Smooth muscle cell (in vitro differentiated cells): ENCODE data around the gene HTRA2. TPM values are rescaled to one million over a fixed set of nuclear protein-coding genes. Genes with fewer than 3 reads are reported as not detected.
A peak's percentile ranks its signal among the peaks of the same experiment; 100 is the strongest.

Source experiments
- DNase-seq: peaks from one replicate; lab custom pipeline; 2025; ENCODE audit not compliant: unreplicated experiment; lab: John Stamatoyannopoulos, UW
- H2AFZ ChIP-seq: fragments of 200-600 bp; sonication (generic); 2 replicates; pipeline ENCODE4 v1.6.0; 2016; ENCODE audit warnings: antibody characterized with exemption, low read depth, mild to moderate bottlenecking
- H3F3A ChIP-seq: fragments of 200-600 bp; sonication (generic); 2 replicates; pipeline ENCODE4 v1.6.0; 2017; ENCODE audit warnings: antibody characterized with exemption, low read depth
- H3K27ac ChIP-seq: fragments of 200-600 bp; sonication (generic); 2 replicates; pipeline ENCODE4 v1.5.1; 2016; ENCODE audit warnings: low read depth, mild to moderate bottlenecking
- H3K27me3 ChIP-seq: fragments of 200-600 bp; sonication (generic); 2 replicates; pipeline ENCODE4 v1.6.1; 2016; ENCODE audit warnings: low read depth, mild to moderate bottlenecking
- H3K36me3 ChIP-seq: fragments of 200-600 bp; sonication (generic); 2 replicates; pipeline ENCODE4 v1.5.1; 2016; ENCODE audit warnings: low read depth
- H3K4me1 ChIP-seq: fragments of 200-600 bp; sonication (generic); 2 replicates; pipeline ENCODE4 v1.5.1; 2016; ENCODE audit warnings: low read depth
- H3K4me2 ChIP-seq: fragments of 200-600 bp; sonication (generic); 2 replicates; pipeline ENCODE4 v1.6.0; 2016; ENCODE audit warnings: mild to moderate bottlenecking
- H3K4me3 ChIP-seq: fragments of 200-600 bp; sonication (generic); 2 replicates; pipeline ENCODE4 v1.5.1; 2016; ENCODE audit warnings: mild to moderate bottlenecking
- H3K79me2 ChIP-seq: fragments of 200-600 bp; sonication (generic); 2 replicates; pipeline ENCODE4 v1.6.0; 2016; ENCODE audit warnings: low read depth, mild to moderate bottlenecking
- H3K9ac ChIP-seq: fragments of 200-600 bp; sonication (generic); 2 replicates; pipeline ENCODE4 v1.6.0; 2016; ENCODE audit warnings: low read depth
- H3K9me3 ChIP-seq: fragments of 200-600 bp; sonication (generic); replicated peaks from 2 replicates; pipeline ENCODE4 v1.5.1; 2016; ENCODE audit warnings: low read depth
- H4K20me1 ChIP-seq: fragments of 200-600 bp; sonication (generic); 2 replicates; pipeline ENCODE4 v1.6.0; 2016; ENCODE audit warnings: low read depth
- WGBS: methylation state at CpG from one replicate; pipeline ENCODE4 v1.1.7; 2016; ENCODE audit warnings: low lambda C conversion rate; 5-methylcytosine and 5-hydroxymethylcytosine counted together
- polyA plus RNA-seq: library from polyadenylated mRNA; unstranded; fragments of >200 nt; fragmentation: Nextera tagmentation; extraction: Ambion mirVana; gene quantifications from 2 replicates; pipeline ENCODE4 v1.2.1, GENCODE V29; 2016
- total RNA-seq: library from RNA; depleted of rRNA; stranded (reverse); fragments of >200 nt; gene quantifications from 2 replicates; pipeline ENCODE4 v1.2.3, GENCODE V29; 2014
- TF ChIP-seq, protein P1 (sequence below): fragments of 200-600 bp; sonication (generic); IDR thresholded peaks from 2 replicates; pipeline ENCODE4 v1.5.1; 2017; ENCODE audit warnings: borderline replicate concordance, mild to moderate bottlenecking, antibody characterized with exemption; ENCODE audit not compliant: insufficient read depth, poor library complexity, severe bottlenecking

HTRA2 gene
- total and polyA plus RNA-seq, 2 experiments from 2014 or later = 19.1 to 30.4 TPM

DNA sequence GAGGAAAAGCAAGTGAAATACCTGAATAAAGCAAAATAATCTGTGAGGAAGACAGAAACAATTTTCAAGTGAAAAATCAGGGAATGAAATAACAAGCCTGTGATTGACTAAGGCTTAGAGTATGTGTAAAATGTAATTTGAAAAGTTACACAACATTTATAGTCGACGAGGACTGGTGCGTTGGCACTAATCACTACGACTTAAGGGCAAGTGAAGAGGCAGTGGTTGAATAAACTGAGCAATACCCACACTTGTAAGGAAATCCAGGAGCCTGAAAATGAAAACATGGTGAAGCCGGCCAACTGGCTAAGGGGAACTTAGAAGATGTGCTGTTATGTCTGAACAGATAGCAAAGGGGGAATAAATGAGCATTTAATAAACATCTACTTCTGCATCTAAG is 38.1 kb downstream of the HTRA2 start:
- TF ChIP-seq, protein P1, sequence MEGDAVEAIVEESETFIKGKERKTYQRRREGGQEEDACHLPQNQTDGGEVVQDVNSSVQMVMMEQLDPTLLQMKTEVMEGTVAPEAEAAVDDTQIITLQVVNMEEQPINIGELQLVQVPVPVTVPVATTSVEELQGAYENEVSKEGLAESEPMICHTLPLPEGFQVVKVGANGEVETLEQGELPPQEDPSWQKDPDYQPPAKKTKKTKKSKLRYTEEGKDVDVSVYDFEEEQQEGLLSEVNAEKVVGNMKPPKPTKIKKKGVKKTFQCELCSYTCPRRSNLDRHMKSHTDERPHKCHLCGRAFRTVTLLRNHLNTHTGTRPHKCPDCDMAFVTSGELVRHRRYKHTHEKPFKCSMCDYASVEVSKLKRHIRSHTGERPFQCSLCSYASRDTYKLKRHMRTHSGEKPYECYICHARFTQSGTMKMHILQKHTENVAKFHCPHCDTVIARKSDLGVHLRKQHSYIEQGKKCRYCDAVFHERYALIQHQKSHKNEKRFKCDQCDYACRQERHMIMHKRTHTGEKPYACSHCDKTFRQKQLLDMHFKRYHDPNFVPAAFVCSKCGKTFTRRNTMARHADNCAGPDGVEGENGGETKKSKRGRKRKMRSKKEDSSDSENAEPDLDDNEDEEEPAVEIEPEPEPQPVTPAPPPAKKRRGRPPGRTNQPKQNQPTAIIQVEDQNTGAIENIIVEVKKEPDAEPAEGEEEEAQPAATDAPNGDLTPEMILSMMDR = no peak
- H4K20me1 ChIP-seq = no peaks in the 10 kb centered on the region
- H3K79me2 ChIP-seq = no peaks in the 10 kb centered on the region
- H3K36me3 ChIP-seq = no peaks in the 10 kb centered on the region
- DNase-seq = no peak
- peak overlapping the region; percentile 42 for H3K9ac ChIP-seq
- peaks cover 17% of the 10 kb centered on the region for H3F3A ChIP-seq
- H3K4me3 ChIP-seq = no peak overlapping the region
- H3K9me3 ChIP-seq = no peaks in the 10 kb centered on the region
- peaks cover 11% of the 10 kb centered on the region for H3K4me1 ChIP-seq
- peak overlapping the region; percentile 65 for H3K4me2 ChIP-seq
- no peak overlapping the region for H2AFZ ChIP-seq
- WGBS = 10% methylated on average over 5 of the region's 5 CpGs
- peak overlapping the region; percentile 89 for H3K27ac ChIP-seq
- no peaks in the 10 kb centered on the region for H3K27me3 ChIP-seq

DNA sequence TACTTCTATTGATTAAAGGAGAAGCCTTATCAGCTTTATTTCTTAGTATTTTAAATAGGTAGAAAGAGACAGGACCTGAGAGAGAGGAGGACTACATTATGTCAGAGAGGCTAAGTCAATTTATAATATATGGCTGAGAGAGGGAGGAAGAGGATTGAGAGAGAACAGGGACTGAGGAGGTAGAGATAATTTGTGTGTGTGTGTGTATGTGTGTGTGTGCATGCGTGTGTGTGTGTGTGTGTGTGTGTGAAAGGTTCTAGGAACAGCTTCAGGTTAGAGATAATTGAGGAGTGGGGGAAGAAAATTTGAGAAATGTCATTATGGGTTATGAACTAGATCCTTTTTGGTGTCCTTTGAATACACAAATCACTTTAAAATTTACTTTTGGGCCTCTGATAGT is 40.0 kb downstream of the HTRA2 start:
- Histone ChIP-seq H3F3A (peaks cover 31% of the 10 kb centered on the region), H3K36me3 (no peaks in the 10 kb centered on the region), H3K27ac (no peak overlapping the region), H2AFZ (no peak overlapping the region), H3K4me1 (peaks cover 17% of the 10 kb centered on the region), H3K79me2 (no peaks in the 10 kb centered on the region), H3K27me3 (no peaks in the 10 kb centered on the region), H3K9me3 (no peaks in the 10 kb centered on the region), H3K4me3 (no peak overlapping the region), H3K9ac (no peak overlapping the region), H4K20me1 (no peaks in the 10 kb centered on the region), H3K4me2 (no peak overlapping the region)
- 100% methylated on average over 1 of the region's 1 CpG for WGBS
- DNase-seq = no peak
- TF ChIP-seq, protein P1 = no peak

DNA sequence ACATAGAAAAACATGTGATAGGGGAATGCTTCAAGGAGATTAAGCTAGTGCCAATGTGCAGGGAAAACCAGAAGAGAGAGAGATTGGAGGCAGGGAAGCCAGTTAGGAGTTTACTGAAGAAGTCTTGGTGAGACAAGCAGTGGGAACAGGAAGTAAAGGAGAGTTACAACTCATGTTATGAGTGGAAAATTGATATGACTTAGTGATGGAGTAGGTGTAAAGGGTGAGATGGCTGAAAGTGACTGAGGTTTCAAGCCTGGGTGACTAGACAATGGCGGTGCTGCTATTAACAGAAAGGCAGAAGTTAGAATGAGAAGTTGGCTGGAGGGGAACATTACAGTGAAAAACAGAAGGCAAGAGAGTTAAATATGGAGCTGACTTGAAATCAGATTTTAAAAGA is 41.3 kb downstream of the HTRA2 start:
- no peak for DNase-seq
- H2AFZ ChIP-seq = no peak overlapping the region

More for the DNA sequence above, 41.3 kb downstream of the HTRA2 start:
- Histone ChIP-seq H4K20me1 (no peaks in the 10 kb centered on the region), H3K9ac (no peak overlapping the region), H3K79me2 (no peaks in the 10 kb centered on the region), H3K4me3 (no peak overlapping the region), H3K27me3 (no peaks in the 10 kb centered on the region), H3F3A (peaks cover 30% of the 10 kb centered on the region), H3K27ac (no peak overlapping the region), H3K36me3 (no peaks in the 10 kb centered on the region), H3K4me1 (peaks cover 17% of the 10 kb centered on the region), H3K9me3 (no peaks in the 10 kb centered on the region), H3K4me2 (no peak overlapping the region)
- TF ChIP-seq, protein P1 = no peak
- 85% methylated on average over 1 of the region's 1 CpG for WGBS
